Measurements from ENCODE around the gene OSBPL8.
"Not testable (repeated sequence)": the region's sequence is repeated elsewhere in the genome, so short reads cannot be mapped to it uniquely, and the experiment has no call there.

OSBPL8 gene

GRCh38 chr12:76422543-76423438 lies 136.8 kb downstream of the OSBPL8 start:
- no peak for DNase-seq (ENCODE audit: low spot score)

GRCh38 chr12:76422154-76422542 lies 137.4 kb downstream of the OSBPL8 start:
- no peak for DNase-seq (ENCODE audit: low spot score)

GRCh38 chr12:76421046-76421445 lies 138.5 kb downstream of the OSBPL8 start:
- no peak for DNase-seq (ENCODE audit: low spot score)

- no peak for DNase-seq (ENCODE audit: low spot score)
These were observed 139.3 kb downstream of the OSBPL8 start for GRCh38 chr12:76420222-76420621.

GRCh38 chr12:76417116-76417515 lies 142.5 kb downstream of the OSBPL8 start:
- no peak for DNase-seq (ENCODE audit: low spot score)

GRCh38 chr12:76413121-76413520 lies 146.4 kb downstream of the OSBPL8 start:
- no peak for DNase-seq (ENCODE audit: low spot score)

GRCh38 chr12:76410781-76411180 lies 148.8 kb downstream of the OSBPL8 start:
- DNase-seq (ENCODE audit: low spot score), result no peak

GRCh38 chr12:76410371-76410770 lies 149.2 kb downstream of the OSBPL8 start:
- DNase-seq (ENCODE audit: low spot score), result no peak

- DNase-seq (ENCODE audit: low spot score), result no peak
These were observed 150.5 kb downstream of the OSBPL8 start for GRCh38 chr12:76409074-76409473.

- DNase-seq (ENCODE audit: low spot score), result no peak
These were observed 151.9 kb downstream of the OSBPL8 start for GRCh38 chr12:76407710-76408109.

- peak; percentile 15 for DNase-seq (ENCODE audit: low spot score)
These were observed 157.3 kb downstream of the OSBPL8 start for GRCh38 chr12:76402259-76402658.

- no peak for DNase-seq (ENCODE audit: low spot score)
These were observed 159.4 kb downstream of the OSBPL8 start for GRCh38 chr12:76400136-76400535.

- DNase-seq (ENCODE audit: low spot score), result no peak
These were observed 160.5 kb downstream of the OSBPL8 start for GRCh38 chr12:76399040-76399439.

- no peak for DNase-seq (ENCODE audit: low spot score)
These were observed 161.5 kb downstream of the OSBPL8 start for GRCh38 chr12:76398106-76398505.

- DNase-seq (ENCODE audit: low spot score), result no peak
These were observed 168.1 kb downstream of the OSBPL8 start for GRCh38 chr12:76391461-76391860.

GRCh38 chr12:76387614-76388013 lies 172.0 kb downstream of the OSBPL8 start:
- no peak for DNase-seq (ENCODE audit: low spot score)

- no peak for DNase-seq (ENCODE audit: low spot score)
These were observed 175.0 kb downstream of the OSBPL8 start for GRCh38 chr12:76384560-76384959.

GRCh38 chr12:76383988-76384387 lies 175.6 kb downstream of the OSBPL8 start:
- no peak for DNase-seq (ENCODE audit: low spot score)

GRCh38 chr12:76379261-76379660 lies 180.3 kb downstream of the OSBPL8 start:
- no peak for DNase-seq (ENCODE audit: low spot score)

GRCh38 chr12:76376876-76377275 lies 182.7 kb downstream of the OSBPL8 start:
- not testable (repeated sequence) for DNase-seq (ENCODE audit: low spot score)

- DNase-seq (ENCODE audit: low spot score), result no peak
These were observed 183.6 kb downstream of the OSBPL8 start for GRCh38 chr12:76375939-76376338.

GRCh38 chr12:76375470-76375869 lies 184.1 kb downstream of the OSBPL8 start:
- DNase-seq (ENCODE audit: low spot score), result no peak

GRCh38 chr12:76374386-76375020 lies 185.1 kb downstream of the OSBPL8 start:
- no peak for DNase-seq (ENCODE audit: low spot score)
